GM21381 (cell line): ENCODE results near the gene GATAD2A.

Experiments used
- ATAC-seq: cut with Tn5 transposase; IDR thresholded peaks from one replicate; pipeline ENCODE4 v1.9.1; 2021; ENCODE audit warnings: mild to moderate bottlenecking, moderate library complexity; ENCODE audit not compliant: unreplicated experiment

Gene GATAD2A

GRCh38 chr19:19528721-19529490, 123.4 kb downstream of the GATAD2A start, which contains the start of gene YJEFN3:
Gene YJEFN3 (plus strand): TSS chr19:19528911. CDS start chr19:19528933, 22 bp downstream.
- ATAC-seq, result no peak

GRCh38 chr19:19529783-19530422, 124.4 kb downstream of the GATAD2A start:
- no peak for ATAC-seq

GRCh38 chr19:19530423-19530804, 124.9 kb downstream of the GATAD2A start:
- no peak for ATAC-seq

GRCh38 chr19:19530889-19531288, 125.4 kb downstream of the GATAD2A start:
- ATAC-seq, result no peak

GRCh38 chr19:19531951-19532805, 126.7 kb downstream of the GATAD2A start:
- no peak for ATAC-seq

GRCh38 chr19:19532806-19533701, 127.6 kb downstream of the GATAD2A start:
- no peak for ATAC-seq

GRCh38 chr19:19533841-19534240, 128.4 kb downstream of the GATAD2A start:
- no peak for ATAC-seq

- ATAC-seq, result no peak
Measured at GRCh38 chr19:19534556-19535265, 129.2 kb downstream of the GATAD2A start.

GRCh38 chr19:19535311-19536191, 130.1 kb downstream of the GATAD2A start:
- no peak for ATAC-seq

GRCh38 chr19:19537075-19538048, 131.9 kb downstream of the GATAD2A start:
- ATAC-seq, result no peak

- no peak for ATAC-seq
Measured at GRCh38 chr19:19538061-19538784, 132.7 kb downstream of the GATAD2A start, which contains the start of gene CILP2. Gene CILP2 (plus strand): TSS chr19:19538265. CDS start chr19:19538350, 85 bp downstream.

- no peak for ATAC-seq
Measured at GRCh38 chr19:19538785-19539166, 133.3 kb downstream of the GATAD2A start.

- ATAC-seq, result no peak
Measured at GRCh38 chr19:19539698-19540063, 134.2 kb downstream of the GATAD2A start.

GRCh38 chr19:19540064-19540714, 134.7 kb downstream of the GATAD2A start:
- ATAC-seq, result no peak

GRCh38 chr19:19540715-19541515, 135.4 kb downstream of the GATAD2A start:
- ATAC-seq, result no peak

- ATAC-seq, result no peak
Measured at GRCh38 chr19:19541616-19542015, 136.1 kb downstream of the GATAD2A start.
